ENCODE results near the gene OTUD7B. TPM values are rescaled to one million over a fixed set of nuclear protein-coding genes. Genes with fewer than 3 reads are reported as not detected.

Gene OTUD7B
- total and polyA plus RNA-seq, 2 of the 8 experiments (the other 6 are each of a cell fraction or from before 2014, with no cell fraction given): 4.2 to 21.5 TPM

- CTCF ChIA-PET (ENCODE audit: partially characterized antibody): no interaction called here
- TF ChIP-seq POU5F1 (IDR thresholded peaks at IDR 0.05; ENCODE audit: low read depth, low read length) (no peak), SAP30 (IDR thresholded peaks at IDR 0.05; ENCODE audit: insufficient read depth, insufficient replicate concordance, low read length) (no peak), CBX8 (IDR thresholded peaks at IDR 0.05; ENCODE audit: borderline replicate concordance, low read depth, low read length) (no peak), MAX (IDR thresholded peaks at IDR 0.05) (no peak), GABPA (IDR thresholded peaks at IDR 0.05; ENCODE audit: borderline replicate concordance, insufficient read depth, low read length) (no peak), TAF7 (optimal IDR thresholded peaks at IDR 0.05; ENCODE audit: borderline replicate concordance, low read depth, low read length) (no peak), TBP (IDR thresholded peaks at IDR 0.05; ENCODE audit: low read depth, low read length) (no peak), BACH1 (IDR thresholded peaks at IDR 0.05; ENCODE audit: low read length) (no peak), RBBP5 (IDR thresholded peaks at IDR 0.05; ENCODE audit: borderline replicate concordance, low read depth, low read length) (no peak), ASH2L (IDR thresholded peaks at IDR 0.05; ENCODE audit: low read length) (no peak), EZH2 (IDR thresholded peaks at IDR 0.05; ENCODE audit: low read depth, low read length, severe bottlenecking) (no peak), MAFK (IDR thresholded peaks at IDR 0.05; ENCODE audit: low read depth, low read length) (no peak)
These were observed 31.1 kb downstream of the OTUD7B start for GRCh38 chr1:149979245-149979971.

More at GRCh38 chr1:149979245-149979971, 31.1 kb downstream of the OTUD7B start:
- Histone ChIP-seq H3K56ac (replicated peaks; ENCODE audit: insufficient read length, low read depth, low read length) (no peak overlapping the region), H4K8ac (ENCODE audit: extremely low read depth, insufficient read depth, low read length) (no peak overlapping the region), H3K4ac (replicated peaks; ENCODE audit: insufficient read length, low read depth, low read length) (no peak overlapping the region), H4K20me1 (replicated peaks in 1 of 2; ENCODE audit: control insufficient read depth in 1 of 2, insufficient read depth in 2 of 2, low read length in 2 of 2) (peaks cover 0 to 2% of the 10 kb centered on the region in 2 experiments), H3K14ac (ENCODE audit: insufficient read length) (no peak overlapping the region), H3K23me2 (ENCODE audit: low read depth, low read length) (peaks cover 1% of the 10 kb centered on the region; the same call in 1 of the 2 replicates), H2AFZ (ENCODE audit: low read length) (no peak overlapping the region), H3K23ac (ENCODE audit: insufficient read length) (no peak overlapping the region), H3K9ac (replicated peaks in 1 of 4; ENCODE audit: extremely low read depth in 1 of 4, low read depth in 3 of 4, low read length in 3 of 4) (no peak overlapping the region), H3K9me3 (ENCODE audit: insufficient read depth in 2 of 2, low read depth in 1 of 2, low read length in 1 of 2) (no peaks in the 10 kb centered on the region), H3K36me3 (ENCODE audit: control insufficient read depth in 2 of 4, insufficient read depth in 4 of 4, low read length in 3 of 4) (peaks cover 0 to 13% (median 9%) of the 10 kb centered on the region in 4 experiments; a peak in 5 of 8 replicates), H2BK15ac (ENCODE audit: low read length) (no peak overlapping the region), H3K4me2 (ENCODE audit: insufficient read depth in 1 of 2, low read depth in 2 of 2, low read length in 2 of 2) (no peak overlapping the region), H3K79me2 (ENCODE audit: control insufficient read depth in 1 of 2, insufficient read depth in 2 of 2, low read length in 2 of 2) (peaks cover 0 to 24% of the 10 kb centered on the region in 2 experiments; a peak in 2 of 4 replicates), H3K4me1 (replicated peaks in 1 of 4; ENCODE audit: control insufficient read depth in 3 of 4, insufficient read depth in 4 of 4, low read length in 3 of 4) (no peaks in the 10 kb centered on the region), H4K5ac (ENCODE audit: insufficient read length, low read depth, low read length) (no peak overlapping the region), H2BK20ac (ENCODE audit: low read length) (no peak overlapping the region), H3K27ac (ENCODE audit: low read depth, low read length) (no peak overlapping the region), H2AK5ac (ENCODE audit: low read depth, low read length) (no peak overlapping the region), H3K79me1 (ENCODE audit: low read depth, low read length) (no peaks in the 10 kb centered on the region; the same call in 1 of the 2 replicates), H2BK5ac (ENCODE audit: low read depth, low read length) (no peak overlapping the region), H3K4me3 (ENCODE audit: extremely low read depth in 1 of 4, insufficient read depth in 2 of 4, low read depth in 3 of 4, low read length in 4 of 4) (no peak overlapping the region), H3K27me3 (replicated peaks in 1 of 4; ENCODE audit: control insufficient read depth in 3 of 4, extremely low read depth in 1 of 4, insufficient read depth in 3 of 4, low read length in 3 of 4) (no peaks in the 10 kb centered on the region), H4K91ac (replicated peaks; ENCODE audit: insufficient read length, low read length) (no peak overlapping the region), H2BK120ac (replicated peaks; ENCODE audit: low read depth, low read length) (no peak overlapping the region), H3K18ac (ENCODE audit: extremely low read depth, low read length) (no peak overlapping the region), H2BK12ac (ENCODE audit: low read depth, low read length) (no peak overlapping the region)
- DNase-seq (ENCODE audit: low read depth in 1 of 2, low spot score in 2 of 2): no peak
- 97% methylated on average over 2 of the region's 2 CpGs; no CpG with 5 or more reads in 1 of the 2 experiments for WGBS, 2 experiments (ENCODE audit: extremely low coverage in 1 of 2, insufficient coverage in 1 of 2, insufficient read length in 1 of 2, insufficient replicate concordance in 2 of 2, low coverage in 1 of 2, low lambda C conversion rate in 2 of 2, missing lambda C conversion rate in 1 of 2)
- POLR2A ChIA-PET (ENCODE audit: partially characterized antibody): no interaction called here
- no peak for FAIRE-seq

Measured in H1 (cell line).